Measurements from ENCODE around the gene MYH14. TPM values are rescaled to one million over a fixed set of nuclear protein-coding genes. Genes with fewer than 3 reads are reported as not detected.

Gene MYH14
- total and polyA plus RNA-seq, 9 of the 15 experiments (the other 6 are each of a cell fraction or from before 2014, with no cell fraction given): 0.04 to 0.86 (median 0.19) TPM; not detected in 2

DNA sequence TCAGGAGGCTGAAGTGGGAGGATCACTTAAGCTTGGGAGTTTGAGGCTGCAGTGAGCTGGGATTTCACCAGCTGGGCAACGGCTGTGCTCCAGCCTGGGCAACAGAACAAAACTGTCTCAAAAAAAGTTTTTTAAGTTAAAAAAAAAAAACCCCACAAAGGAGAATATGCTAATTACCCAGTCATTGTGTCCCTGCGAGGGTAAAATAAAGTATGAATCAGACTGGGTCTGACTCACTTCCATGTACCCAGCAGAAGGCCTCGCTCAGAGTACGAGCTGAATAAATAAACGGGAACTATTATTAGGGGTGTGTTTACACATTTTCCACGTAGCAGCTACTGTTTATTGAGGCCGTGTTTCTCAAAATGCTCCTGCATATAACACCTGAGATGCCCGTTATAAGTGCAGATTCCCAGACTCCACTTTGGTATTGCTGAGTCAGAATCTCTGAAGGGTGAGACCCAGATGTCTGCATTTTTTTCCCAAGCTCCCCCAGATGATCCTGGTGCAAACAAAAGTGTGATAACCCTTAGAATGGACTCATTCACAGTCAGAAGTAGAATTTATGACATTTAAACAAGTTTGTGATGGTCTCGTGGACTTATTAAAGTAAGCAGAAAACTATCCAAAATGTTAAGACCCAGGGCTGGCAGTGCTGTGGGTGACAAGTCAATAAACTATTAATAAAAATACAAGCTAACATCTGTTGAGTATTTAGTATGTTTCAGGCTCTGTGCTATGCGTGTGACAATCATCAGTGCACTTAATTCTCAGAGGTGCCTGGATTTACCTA is 97.6 kb downstream of the MYH14 start (continued):
- TF ChIP-seq HMGN3 (IDR thresholded peaks at IDR 0.05; ENCODE audit: borderline replicate concordance, extremely low read depth, insufficient read length, low read depth, low read length) (no peak), POLR2H (tag; IDR thresholded peaks at IDR 0.05; ENCODE audit: low read depth) (no peak), SMAD2 (IDR thresholded peaks at IDR 0.05; ENCODE audit: low read depth, low read length) (no peak), SP2 (IDR thresholded peaks at IDR 0.05; ENCODE audit: extremely low read depth, low read depth, low read length, poor library complexity, severe bottlenecking) (no peak), CEBPB (tag; IDR thresholded peaks at IDR 0.05) (no peak), PHF8 (IDR thresholded peaks at IDR 0.05; ENCODE audit: borderline replicate concordance, low read length) (no peak), RBM25 (IDR thresholded peaks at IDR 0.05; ENCODE audit: low read depth, low read length, severe bottlenecking) (peak; percentile 93), LCOR (CRISPR knock-in tag; IDR thresholded peaks at IDR 0.05) (no peak)
- TF ChIP-seq, protein P1, sequence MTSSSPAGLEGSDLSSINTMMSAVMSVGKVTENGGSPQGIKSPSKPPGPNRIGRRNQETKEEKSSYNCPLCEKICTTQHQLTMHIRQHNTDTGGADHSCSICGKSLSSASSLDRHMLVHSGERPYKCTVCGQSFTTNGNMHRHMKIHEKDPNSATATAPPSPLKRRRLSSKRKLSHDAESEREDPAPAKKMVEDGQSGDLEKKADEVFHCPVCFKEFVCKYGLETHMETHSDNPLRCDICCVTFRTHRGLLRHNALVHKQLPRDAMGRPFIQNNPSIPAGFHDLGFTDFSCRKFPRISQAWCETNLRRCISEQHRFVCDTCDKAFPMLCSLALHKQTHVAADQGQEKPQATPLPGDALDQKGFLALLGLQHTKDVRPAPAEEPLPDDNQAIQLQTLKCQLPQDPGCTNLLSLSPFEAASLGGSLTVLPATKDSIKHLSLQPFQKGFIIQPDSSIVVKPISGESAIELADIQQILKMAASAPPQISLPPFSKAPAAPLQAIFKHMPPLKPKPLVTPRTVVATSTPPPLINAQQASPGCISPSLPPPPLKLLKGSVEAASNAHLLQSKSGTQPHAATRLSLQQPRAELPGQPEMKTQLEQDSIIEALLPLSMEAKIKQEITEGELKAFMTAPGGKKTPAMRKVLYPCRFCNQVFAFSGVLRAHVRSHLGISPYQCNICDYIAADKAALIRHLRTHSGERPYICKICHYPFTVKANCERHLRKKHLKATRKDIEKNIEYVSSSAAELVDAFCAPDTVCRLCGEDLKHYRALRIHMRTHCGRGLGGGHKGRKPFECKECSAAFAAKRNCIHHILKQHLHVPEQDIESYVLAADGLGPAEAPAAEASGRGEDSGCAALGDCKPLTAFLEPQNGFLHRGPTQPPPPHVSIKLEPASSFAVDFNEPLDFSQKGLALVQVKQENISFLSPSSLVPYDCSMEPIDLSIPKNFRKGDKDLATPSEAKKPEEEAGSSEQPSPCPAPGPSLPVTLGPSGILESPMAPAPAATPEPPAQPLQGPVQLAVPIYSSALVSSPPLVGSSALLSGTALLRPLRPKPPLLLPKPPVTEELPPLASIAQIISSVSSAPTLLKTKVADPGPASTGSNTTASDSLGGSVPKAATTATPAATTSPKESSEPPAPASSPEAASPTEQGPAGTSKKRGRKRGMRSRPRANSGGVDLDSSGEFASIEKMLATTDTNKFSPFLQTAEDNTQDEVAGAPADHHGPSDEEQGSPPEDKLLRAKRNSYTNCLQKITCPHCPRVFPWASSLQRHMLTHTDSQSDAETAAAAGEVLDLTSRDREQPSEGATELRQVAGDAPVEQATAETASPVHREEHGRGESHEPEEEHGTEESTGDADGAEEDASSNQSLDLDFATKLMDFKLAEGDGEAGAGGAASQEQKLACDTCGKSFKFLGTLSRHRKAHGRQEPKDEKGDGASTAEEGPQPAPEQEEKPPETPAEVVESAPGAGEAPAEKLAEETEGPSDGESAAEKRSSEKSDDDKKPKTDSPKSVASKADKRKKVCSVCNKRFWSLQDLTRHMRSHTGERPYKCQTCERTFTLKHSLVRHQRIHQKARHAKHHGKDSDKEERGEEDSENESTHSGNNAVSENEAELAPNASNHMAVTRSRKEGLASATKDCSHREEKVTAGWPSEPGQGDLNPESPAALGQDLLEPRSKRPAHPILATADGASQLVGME (CRISPR knock-in tag; IDR thresholded peaks at IDR 0.05): no peak
- TF ChIP-seq, protein P2, sequence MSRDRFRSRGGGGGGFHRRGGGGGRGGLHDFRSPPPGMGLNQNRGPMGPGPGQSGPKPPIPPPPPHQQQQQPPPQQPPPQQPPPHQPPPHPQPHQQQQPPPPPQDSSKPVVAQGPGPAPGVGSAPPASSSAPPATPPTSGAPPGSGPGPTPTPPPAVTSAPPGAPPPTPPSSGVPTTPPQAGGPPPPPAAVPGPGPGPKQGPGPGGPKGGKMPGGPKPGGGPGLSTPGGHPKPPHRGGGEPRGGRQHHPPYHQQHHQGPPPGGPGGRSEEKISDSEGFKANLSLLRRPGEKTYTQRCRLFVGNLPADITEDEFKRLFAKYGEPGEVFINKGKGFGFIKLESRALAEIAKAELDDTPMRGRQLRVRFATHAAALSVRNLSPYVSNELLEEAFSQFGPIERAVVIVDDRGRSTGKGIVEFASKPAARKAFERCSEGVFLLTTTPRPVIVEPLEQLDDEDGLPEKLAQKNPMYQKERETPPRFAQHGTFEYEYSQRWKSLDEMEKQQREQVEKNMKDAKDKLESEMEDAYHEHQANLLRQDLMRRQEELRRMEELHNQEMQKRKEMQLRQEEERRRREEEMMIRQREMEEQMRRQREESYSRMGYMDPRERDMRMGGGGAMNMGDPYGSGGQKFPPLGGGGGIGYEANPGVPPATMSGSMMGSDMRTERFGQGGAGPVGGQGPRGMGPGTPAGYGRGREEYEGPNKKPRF (IDR thresholded peaks at IDR 0.05; ENCODE audit: low read depth, low read length): no peak
- TF ChIP-seq, protein P3, sequence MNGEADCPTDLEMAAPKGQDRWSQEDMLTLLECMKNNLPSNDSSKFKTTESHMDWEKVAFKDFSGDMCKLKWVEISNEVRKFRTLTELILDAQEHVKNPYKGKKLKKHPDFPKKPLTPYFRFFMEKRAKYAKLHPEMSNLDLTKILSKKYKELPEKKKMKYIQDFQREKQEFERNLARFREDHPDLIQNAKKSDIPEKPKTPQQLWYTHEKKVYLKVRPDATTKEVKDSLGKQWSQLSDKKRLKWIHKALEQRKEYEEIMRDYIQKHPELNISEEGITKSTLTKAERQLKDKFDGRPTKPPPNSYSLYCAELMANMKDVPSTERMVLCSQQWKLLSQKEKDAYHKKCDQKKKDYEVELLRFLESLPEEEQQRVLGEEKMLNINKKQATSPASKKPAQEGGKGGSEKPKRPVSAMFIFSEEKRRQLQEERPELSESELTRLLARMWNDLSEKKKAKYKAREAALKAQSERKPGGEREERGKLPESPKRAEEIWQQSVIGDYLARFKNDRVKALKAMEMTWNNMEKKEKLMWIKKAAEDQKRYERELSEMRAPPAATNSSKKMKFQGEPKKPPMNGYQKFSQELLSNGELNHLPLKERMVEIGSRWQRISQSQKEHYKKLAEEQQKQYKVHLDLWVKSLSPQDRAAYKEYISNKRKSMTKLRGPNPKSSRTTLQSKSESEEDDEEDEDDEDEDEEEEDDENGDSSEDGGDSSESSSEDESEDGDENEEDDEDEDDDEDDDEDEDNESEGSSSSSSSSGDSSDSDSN (IDR thresholded peaks at IDR 0.05; ENCODE audit: borderline replicate concordance in 1 of 2, low read depth in 2 of 2, low read length in 2 of 2): no peak

All from K562 (cell line).